ENCODE measurements around the gene ARMC9. TPM values are rescaled to one million over a fixed set of nuclear protein-coding genes. Genes with fewer than 3 reads are reported as not detected.

ARMC9 gene
- total and polyA plus RNA-seq, 8 donors: 11.4 to 40.6 (median 13.9) TPM

DNA sequence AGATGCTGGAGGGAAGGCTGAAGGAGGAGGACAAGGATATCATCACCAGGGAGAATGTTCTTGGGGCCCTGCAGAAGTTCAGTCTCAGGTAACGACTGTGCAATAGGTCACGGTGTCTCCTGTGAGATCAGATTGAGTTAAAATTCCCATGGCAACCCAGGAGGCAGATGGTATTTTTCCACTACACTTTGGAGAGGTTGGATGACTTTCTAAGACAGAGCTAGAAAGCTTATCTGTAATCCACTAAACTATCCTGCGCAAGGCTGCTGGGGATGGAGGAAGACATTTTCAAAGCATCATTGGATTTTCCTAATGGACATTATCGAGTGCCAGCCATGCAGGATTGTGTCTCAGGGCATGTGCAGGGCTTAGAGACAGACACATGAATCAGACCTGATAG, 74.6 kb downstream of the ARMC9 start:
- intact Hi-C loops (cut with DNase I): no loop called here
- Histone ChIP-seq H3K4me1 (peaks cover 3 to 8% of the 10 kb centered on the region in 2 donors), H3K9me3 (no peaks in the 10 kb centered on the region), H3K27me3 (no peaks in the 10 kb centered on the region), H3K4me3 (no peak overlapping the region), H3K27ac (no peak overlapping the region), H3K36me3 (peaks cover 0 to 34% of the 10 kb centered on the region in 2 donors)
- TF ChIP-seq, protein P1, sequence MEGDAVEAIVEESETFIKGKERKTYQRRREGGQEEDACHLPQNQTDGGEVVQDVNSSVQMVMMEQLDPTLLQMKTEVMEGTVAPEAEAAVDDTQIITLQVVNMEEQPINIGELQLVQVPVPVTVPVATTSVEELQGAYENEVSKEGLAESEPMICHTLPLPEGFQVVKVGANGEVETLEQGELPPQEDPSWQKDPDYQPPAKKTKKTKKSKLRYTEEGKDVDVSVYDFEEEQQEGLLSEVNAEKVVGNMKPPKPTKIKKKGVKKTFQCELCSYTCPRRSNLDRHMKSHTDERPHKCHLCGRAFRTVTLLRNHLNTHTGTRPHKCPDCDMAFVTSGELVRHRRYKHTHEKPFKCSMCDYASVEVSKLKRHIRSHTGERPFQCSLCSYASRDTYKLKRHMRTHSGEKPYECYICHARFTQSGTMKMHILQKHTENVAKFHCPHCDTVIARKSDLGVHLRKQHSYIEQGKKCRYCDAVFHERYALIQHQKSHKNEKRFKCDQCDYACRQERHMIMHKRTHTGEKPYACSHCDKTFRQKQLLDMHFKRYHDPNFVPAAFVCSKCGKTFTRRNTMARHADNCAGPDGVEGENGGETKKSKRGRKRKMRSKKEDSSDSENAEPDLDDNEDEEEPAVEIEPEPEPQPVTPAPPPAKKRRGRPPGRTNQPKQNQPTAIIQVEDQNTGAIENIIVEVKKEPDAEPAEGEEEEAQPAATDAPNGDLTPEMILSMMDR (IDR thresholded peaks at IDR 0.05): no peak
- ATAC-seq: no peak
- no peak for DNase-seq

DNA sequence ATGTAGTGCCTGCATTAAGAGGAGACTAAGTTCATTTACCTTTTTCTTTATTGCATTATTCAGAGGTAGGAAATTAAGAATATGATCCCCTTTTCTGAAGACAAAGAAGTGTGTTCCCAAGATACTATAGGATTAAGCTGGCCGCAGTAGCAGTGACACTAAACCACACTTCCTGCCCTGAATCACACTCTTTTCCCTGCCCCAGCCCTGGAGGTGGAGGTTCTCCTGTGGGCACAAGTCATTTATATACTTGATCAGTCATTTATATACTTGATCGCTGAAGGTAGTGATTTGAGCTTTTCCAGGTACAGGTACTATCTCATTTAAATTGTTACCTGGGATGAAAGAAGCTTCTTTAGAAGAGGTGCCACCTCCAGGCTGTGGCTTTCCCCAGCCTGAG, 78.6 kb downstream of the ARMC9 start:
- Histone ChIP-seq H3K9me3 (no peaks in the 10 kb centered on the region), H3K27ac (no peak overlapping the region), H3K4me1 (peaks cover 0 to 8% of the 10 kb centered on the region in 2 donors), H3K27me3 (no peaks in the 10 kb centered on the region), H3K36me3 (peaks cover 0 to 48% of the 10 kb centered on the region in 2 donors), H3K4me3 (no peak overlapping the region)
- TF ChIP-seq, protein P1 (IDR thresholded peaks at IDR 0.05): no peak
- no peak for ATAC-seq
- intact Hi-C loops (cut with DNase I): no loop called here
- no peak for DNase-seq

DNA sequence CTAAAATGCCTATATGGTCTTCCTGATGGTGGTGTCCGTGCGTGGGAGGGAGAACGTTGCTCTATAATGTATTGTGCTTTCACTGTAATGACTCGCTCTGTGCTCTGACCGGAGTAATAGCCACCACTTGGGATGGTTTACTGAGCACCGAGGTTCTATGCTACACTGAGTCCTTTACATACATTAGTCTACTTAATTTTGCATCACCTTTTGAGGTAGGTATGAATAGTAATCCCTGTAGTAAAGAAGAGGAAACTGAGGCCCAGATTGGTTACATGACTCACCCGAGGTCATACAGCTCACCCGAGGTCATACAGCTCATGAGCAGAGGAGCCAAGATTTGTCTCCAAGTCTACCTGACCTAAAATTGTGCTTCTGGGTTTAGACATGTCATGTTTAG, 79.5 kb downstream of the ARMC9 start:
- Histone ChIP-seq H3K27me3 (no peaks in the 10 kb centered on the region), H3K9me3 (no peaks in the 10 kb centered on the region), H3K27ac (no peak overlapping the region), H3K4me1 (peaks cover 0 to 8% of the 10 kb centered on the region in 2 donors), H3K36me3 (peaks cover 0 to 54% of the 10 kb centered on the region in 2 donors), H3K4me3 (no peak overlapping the region)
- intact Hi-C loops (cut with DNase I): no loop called here
- DNase-seq (no peak), ATAC-seq (no peak)
- TF ChIP-seq, protein P1 (IDR thresholded peaks at IDR 0.05): no peak

DNA sequence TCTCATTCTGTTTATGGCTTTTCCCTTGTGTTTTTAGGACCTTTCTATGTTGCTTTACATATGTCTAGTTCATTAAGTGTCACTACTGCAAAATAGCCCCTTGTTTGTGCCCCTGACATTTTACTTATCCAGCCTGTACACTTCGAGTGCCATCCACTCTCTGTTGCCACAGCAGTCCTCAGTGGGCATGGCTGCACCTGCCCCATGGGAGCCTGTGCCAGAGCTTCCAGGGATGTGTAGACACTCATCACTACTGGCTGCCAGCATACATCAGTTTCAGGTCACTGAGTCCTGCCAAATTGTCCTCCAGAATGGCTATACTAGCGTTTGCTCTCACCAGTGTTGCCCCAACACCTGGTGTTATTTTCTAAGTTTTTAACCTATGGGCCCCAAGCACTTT, 80.4 kb downstream of the ARMC9 start:
- H3K9me3 ChIP-seq: no peaks in the 10 kb centered on the region
- no peak for ATAC-seq
- DNase-seq: no peak
- H3K4me3 ChIP-seq: no peak overlapping the region
- no peak overlapping the region for H3K27ac ChIP-seq
- no peaks in the 10 kb centered on the region for H3K27me3 ChIP-seq
- H3K4me1 ChIP-seq: peaks cover 0 to 8% of the 10 kb centered on the region in 2 donors
- H3K36me3 ChIP-seq: peaks cover 0 to 51% of the 10 kb centered on the region in 2 donors
- intact Hi-C loops (cut with DNase I): no loop called here
- TF ChIP-seq, protein P1 (IDR thresholded peaks at IDR 0.05): no peak

DNA sequence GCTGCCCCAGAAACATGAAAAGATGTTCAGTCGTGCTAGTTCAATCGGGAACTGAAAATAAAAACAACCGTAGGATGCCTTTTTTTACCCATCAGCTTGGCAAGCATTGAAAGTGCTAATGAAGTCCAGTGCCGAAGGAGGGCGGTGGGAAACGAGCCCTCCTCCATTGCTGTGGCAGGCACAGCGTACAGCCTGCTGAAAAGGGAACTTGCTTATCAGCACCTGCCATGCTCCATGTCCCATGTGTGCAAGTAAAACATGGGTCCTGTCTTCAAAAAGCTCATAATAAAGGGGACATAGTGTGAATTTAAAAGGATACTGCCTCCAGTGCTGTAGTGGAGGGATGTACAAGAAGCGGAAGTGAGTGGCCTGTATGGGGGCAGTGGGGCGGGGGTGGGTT, 82.4 kb downstream of the ARMC9 start:
- DNase-seq (no peak), ATAC-seq (no peak)
- TF ChIP-seq, protein P1 (IDR thresholded peaks at IDR 0.05): no peak
- no peaks in the 10 kb centered on the region for H3K4me1 ChIP-seq
- no peak overlapping the region for H3K27ac ChIP-seq
- H3K36me3 ChIP-seq: peaks cover 0 to 55% of the 10 kb centered on the region in 2 donors
- no peaks in the 10 kb centered on the region for H3K9me3 ChIP-seq
- no peaks in the 10 kb centered on the region for H3K27me3 ChIP-seq
- intact Hi-C loops (cut with DNase I): no loop called here
- H3K4me3 ChIP-seq: no peak overlapping the region
